Vagina (tissue), 2 donors: ENCODE data around the gene EFNA1. TPM values are rescaled to one million over a fixed set of nuclear protein-coding genes. Genes with fewer than 3 reads are reported as not detected.

ENCODE experiments used
- DNase-seq, 2 donors: peaks; one replicate each; pipeline ENCODE4 v3.0.0-alpha.2; 2017; ENCODE audit errors: extremely low spot score in 2 of 2
- H3K27ac ChIP-seq: fragments of 200-600 bp; sonication (generic); one replicate; pipeline ENCODE4 v1.5.1; 2019
- H3K27me3 ChIP-seq: fragments of 200-600 bp; sonication (generic); one replicate; pipeline ENCODE4 v1.5.1; 2019
- H3K36me3 ChIP-seq, 2 donors: fragments of 200-600 bp; sonication (generic); one replicate each; pipeline ENCODE4 v1.5.1; 2017 to 2019
- H3K4me1 ChIP-seq: fragments of 200-600 bp; sonication (generic); one replicate; pipeline ENCODE4 v1.5.1; 2019
- H3K4me3 ChIP-seq, 2 donors: fragments of 200-600 bp; sonication (generic); 1 replicate in 1 of 2; 2 replicates in 1 of 2; pipeline ENCODE4 v1.5.1; 2016 to 2019
- H3K9me3 ChIP-seq: fragments of 200-600 bp; sonication (generic); one replicate; pipeline ENCODE4 v1.5.1; 2019
- CTCF ChIP-seq, 3 experiments: fragments of 450-650 bp in 2 of 3; fragments of 200-600 bp in 1 of 3; sonication (generic) in 1 of 3; IDR thresholded peaks; one replicate each; pipeline ENCODE4 v1.5.1; 2017 to 2019; ENCODE audit warnings: antibody characterized with exemption in 3 of 3, mild to moderate bottlenecking in 2 of 3, moderate library complexity in 2 of 3
- POLR2A ChIP-seq, 2 donors: fragments of 450-650 bp; IDR thresholded peaks; one replicate each; pipeline ENCODE4 v1.6.1; 2017; ENCODE audit warnings: antibody characterized with exemption in 2 of 2, mild to moderate bottlenecking in 2 of 2, moderate library complexity in 2 of 2
- POLR2AphosphoS5 ChIP-seq, 2 donors: sonication (generic); formaldehyde crosslinking; IDR thresholded peaks; one replicate each; pipeline ENCODE4 v1.9.0; 2017; ENCODE audit warnings: antibody characterized with exemption in 2 of 2, mild to moderate bottlenecking in 2 of 2, low read depth in 1 of 2; ENCODE audit not compliant: insufficient read depth in 1 of 2
- intact Hi-C: fragments of 100-400 bp; cut with DNase I; formaldehyde crosslinking; loops from one replicate; pipeline ENCODE4 v1.15.1; 2023
- total RNA-seq: library from RNA; depleted of rRNA; stranded (reverse); fragments of >200 nt; gene quantifications from one replicate; pipeline ENCODE4 v1.2.3, GENCODE V29; 2016

The EFNA1 gene
- total RNA-seq, 1 donor from 2014 or later: 57.9 TPM

DNA sequence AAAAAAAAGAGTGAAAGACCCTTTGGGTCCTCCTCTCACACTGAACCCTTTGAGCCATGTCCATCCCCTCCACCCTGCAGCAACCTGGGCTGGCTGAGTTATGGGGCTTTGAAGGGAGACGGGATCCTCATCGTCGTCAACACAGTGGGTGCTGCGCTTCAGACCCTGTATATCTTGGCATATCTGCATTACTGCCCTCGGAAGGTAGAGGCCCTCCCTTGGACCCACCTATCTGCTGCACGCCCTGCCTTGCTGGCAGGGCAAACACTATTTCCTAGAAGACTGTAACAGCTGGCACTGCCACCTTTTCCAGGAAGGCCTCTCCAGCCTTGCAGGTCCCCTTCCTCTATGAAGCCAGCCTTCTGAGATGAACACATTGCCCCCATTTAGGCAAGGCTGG is 9.1 kb downstream of the EFNA1 start:
- Histone ChIP-seq H3K36me3 (peaks cover 0 to 28% of the 10 kb centered on the region in 2 donors), H3K27me3 (no peaks in the 10 kb centered on the region), H3K27ac (peak overlapping the region; percentile 97), H3K4me3 (peak overlapping the region; percentile 57 to 90), H3K9me3 (no peaks in the 10 kb centered on the region), H3K4me1 (peaks cover 66% of the 10 kb centered on the region)
- TF ChIP-seq POLR2A (IDR thresholded peaks at IDR 0.05) (no peak), CTCF (IDR thresholded peaks at IDR 0.05) (no peak), POLR2AphosphoS5 (IDR thresholded peaks at IDR 0.05; ENCODE audit: insufficient read depth in 1 of 2, low read depth in 1 of 2) (no peak)
- no peak for DNase-seq
- intact Hi-C loops: no loop called here

- no peaks in the 10 kb centered on the region for H3K27me3 ChIP-seq
- intact Hi-C loops: no loop called here
- H3K4me1 ChIP-seq: peaks cover 60% of the 10 kb centered on the region
- TF ChIP-seq POLR2AphosphoS5 (IDR thresholded peaks at IDR 0.05; ENCODE audit: insufficient read depth in 1 of 2, low read depth in 1 of 2) (no peak), CTCF (IDR thresholded peaks at IDR 0.05) (no peak), POLR2A (IDR thresholded peaks at IDR 0.05) (no peak)
- peaks cover 0 to 22% of the 10 kb centered on the region in 2 donors for H3K36me3 ChIP-seq
- H3K27ac ChIP-seq: peak overlapping the region; percentile 97
- no peaks in the 10 kb centered on the region for H3K9me3 ChIP-seq
- H3K4me3 ChIP-seq: no peak overlapping the region
- DNase-seq: no peak
Observed at GRCh38 chr1:155137154-155137949, 9.7 kb downstream of the EFNA1 start.

GRCh38 chr1:155139895-155140629 is 12.4 kb downstream of the EFNA1 start, which contains the start of gene DPM3:
DPM3 (minus strand) TSS chr1:155140531; CDS start chr1:155140240, 291 bp downstream.
- peak in 1 of 2 donors; percentile 90 for DNase-seq
- intact Hi-C loops: loop anchor here (5.0 kb wide), 1 partner anchor 328 kb away; no protein-coding TSS in a partner anchor
- H3K27me3 ChIP-seq: no peaks in the 10 kb centered on the region
- no peaks in the 10 kb centered on the region for H3K9me3 ChIP-seq
- H3K27ac ChIP-seq: peak within 1 kb of the TSS; percentile 91
- peak in 1 of 2 donors; percentile 64 for TF ChIP-seq POLR2A (IDR thresholded peaks at IDR 0.05)
- TF ChIP-seq CTCF (IDR thresholded peaks at IDR 0.05): no peak
- TF ChIP-seq POLR2AphosphoS5 (IDR thresholded peaks at IDR 0.05; ENCODE audit: insufficient read depth in 1 of 2, low read depth in 1 of 2): peak; percentile 90 to 94
- H3K36me3 ChIP-seq: no peaks in the 10 kb centered on the region
- H3K4me1 ChIP-seq: peaks cover 37% of the 10 kb centered on the region
- peak within 1 kb of the TSS; percentile 94 to 98 for H3K4me3 ChIP-seq

DNA sequence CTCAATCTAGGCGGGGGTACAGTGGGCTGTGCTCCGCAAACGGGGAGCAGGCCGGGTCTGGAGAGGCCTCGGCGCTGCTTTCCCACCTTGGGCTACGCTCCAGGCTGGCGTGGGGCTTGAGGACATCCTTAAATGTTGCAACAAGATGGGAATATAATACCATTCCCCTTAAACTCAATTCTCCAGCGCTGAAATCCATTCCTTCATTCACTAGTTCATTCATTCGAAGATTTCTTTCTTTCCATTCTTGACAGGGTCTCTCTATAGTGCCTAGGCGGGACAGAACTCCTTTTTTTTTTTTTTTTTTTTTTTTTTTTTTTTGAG is 12.9 kb downstream of the EFNA1 start:
- peak overlapping the region; percentile 91 for H3K27ac ChIP-seq
- H3K9me3 ChIP-seq: no peaks in the 10 kb centered on the region
- H3K4me3 ChIP-seq: peak overlapping the region; percentile 94 to 98
- peaks cover 34% of the 10 kb centered on the region for H3K4me1 ChIP-seq
- H3K27me3 ChIP-seq: no peaks in the 10 kb centered on the region
- intact Hi-C loops: loop anchor here (5.0 kb wide), 1 partner anchor 328 kb away; no protein-coding TSS in a partner anchor
- TF ChIP-seq POLR2AphosphoS5 (IDR thresholded peaks at IDR 0.05; ENCODE audit: insufficient read depth in 1 of 2, low read depth in 1 of 2) (no peak), POLR2A (IDR thresholded peaks at IDR 0.05) (no peak), CTCF (IDR thresholded peaks at IDR 0.05) (no peak)
- no peaks in the 10 kb centered on the region for H3K36me3 ChIP-seq
- DNase-seq: no peak
